Motor neuron (in vitro differentiated cells): ENCODE data around the gene ZNF486. TPM values are rescaled to one million over a fixed set of nuclear protein-coding genes. Genes with fewer than 3 reads are reported as not detected.
"Not testable (repeated sequence)": the region's sequence is repeated elsewhere in the genome, so short reads cannot be mapped to it uniquely, and the experiment has no call there.

ENCODE experiments used
- ATAC-seq, 8 experiments: fragments of 200-7000 bp; cut with Tn5 transposase; replicated peaks in 6 of 8; 2 replicates each; pipeline ENCODE4 v1.8.0; 2021; ENCODE audit warnings: mild to moderate bottlenecking in 8 of 8, moderate library complexity in 8 of 8
- H3K27ac ChIP-seq, 2 donors: fragments of 250-450 bp; sonication (Bioruptor Pico); 2 replicates each; pipeline ENCODE4 v1.9.0; 2021; ENCODE audit warnings: antibody characterized with exemption in 2 of 2, mild to moderate bottlenecking in 2 of 2, moderate library complexity in 1 of 2
- H3K4me1 ChIP-seq, 2 donors: fragments of 250-450 bp; sonication (Bioruptor Pico); replicated peaks in 1 of 2; 2 replicates each; pipeline ENCODE4 v1.6.1; 2021; ENCODE audit warnings: antibody characterized with exemption in 2 of 2, mild to moderate bottlenecking in 2 of 2, moderate library complexity in 1 of 2
- H3K4me3 ChIP-seq, 5 donors: fragments of 250-450 bp; sonication (Bioruptor Pico); 2 replicates each; pipeline ENCODE4 v1.9.0; 2021; ENCODE audit warnings: antibody characterized with exemption in 5 of 5, mild to moderate bottlenecking in 5 of 5, moderate library complexity in 4 of 5
- WGBS, 10 experiments: fragments of 450-650 bp; shearing (Covaris generic); methylation state at CpG; one replicate each; pipeline ENCODE4 v1.0.0; 2022; 5-methylcytosine and 5-hydroxymethylcytosine counted together
- in situ Hi-C, 9 experiments: fragments of 400-800 bp; cut with MboI; loops; one replicate each; pipeline ENCODE4 v1.15.0; 2021; ENCODE audit warnings: low sequenced_read_pairs in 9 of 9, low pct_unique_long_range_greater_than_20kb in 2 of 9; ENCODE audit not compliant: unreplicated experiment in 9 of 9
- total RNA-seq, 8 experiments: library from RNA; unstranded; fragments of 300-600 nt; gene quantifications; 2 replicates each; pipeline versions ENCODE4 v1.2.3 to v1.2.4, GENCODE V29; 2022

Gene ZNF486
- total RNA-seq = 1 to 10 TPM in 6 of 8 experiments, under 1 TPM in 2; 0.17 to 7.7 (median 3.0) TPM

DNA sequence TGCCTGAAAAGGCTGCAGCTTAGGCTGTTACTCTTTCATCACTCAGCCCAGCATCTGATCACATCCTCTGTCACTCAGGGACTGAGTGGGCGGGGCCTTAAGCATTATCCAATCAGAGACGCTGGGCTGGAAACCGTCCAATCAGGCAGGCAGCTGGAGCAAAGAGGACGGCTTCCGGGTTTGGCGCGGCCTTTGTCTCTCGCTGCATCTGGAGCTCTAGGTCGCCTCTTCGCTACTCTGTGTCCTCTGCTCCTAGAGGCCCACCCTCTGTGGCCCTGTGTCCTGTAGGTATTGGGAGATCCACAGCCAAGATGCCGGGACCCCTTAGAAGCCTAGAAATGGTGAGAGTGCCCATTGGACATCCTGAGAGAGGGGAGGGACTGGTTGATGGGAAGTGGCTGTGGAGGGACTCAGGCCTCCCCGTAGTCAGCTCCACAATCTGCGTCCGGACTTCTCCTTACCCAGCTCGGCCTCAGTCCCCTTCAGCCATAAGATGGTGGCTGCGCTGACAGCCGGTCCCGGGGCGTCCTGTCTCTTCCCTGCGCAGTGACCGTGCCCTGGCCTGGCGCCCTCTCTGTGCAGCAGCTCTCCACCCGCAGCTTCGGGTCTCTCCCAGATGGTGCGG is at the start of gene ZNF486:
TSS of gene ZNF486 (plus strand) at position 195 of the 625 bp plus-strand sequence. CDS start at position 312, 117 bp downstream.
- ATAC-seq = peak; percentile 86 to 99 (median 98)
- H3K4me1 ChIP-seq = peaks cover 0 to 5% of the 10 kb centered on the region in 2 donors
- WGBS, 10 experiments = 0% methylated on average over 1 to 6 of the region's 25 CpGs; no CpG with 5 or more reads in 3 of the 10 experiments
- H3K27ac ChIP-seq = peak within 1 kb of the TSS; percentile 48 to 79
- in situ Hi-C loops = no loop called here
- peak within 1 kb of the TSS; percentile 42 to 92 (median 66) for H3K4me3 ChIP-seq

DNA sequence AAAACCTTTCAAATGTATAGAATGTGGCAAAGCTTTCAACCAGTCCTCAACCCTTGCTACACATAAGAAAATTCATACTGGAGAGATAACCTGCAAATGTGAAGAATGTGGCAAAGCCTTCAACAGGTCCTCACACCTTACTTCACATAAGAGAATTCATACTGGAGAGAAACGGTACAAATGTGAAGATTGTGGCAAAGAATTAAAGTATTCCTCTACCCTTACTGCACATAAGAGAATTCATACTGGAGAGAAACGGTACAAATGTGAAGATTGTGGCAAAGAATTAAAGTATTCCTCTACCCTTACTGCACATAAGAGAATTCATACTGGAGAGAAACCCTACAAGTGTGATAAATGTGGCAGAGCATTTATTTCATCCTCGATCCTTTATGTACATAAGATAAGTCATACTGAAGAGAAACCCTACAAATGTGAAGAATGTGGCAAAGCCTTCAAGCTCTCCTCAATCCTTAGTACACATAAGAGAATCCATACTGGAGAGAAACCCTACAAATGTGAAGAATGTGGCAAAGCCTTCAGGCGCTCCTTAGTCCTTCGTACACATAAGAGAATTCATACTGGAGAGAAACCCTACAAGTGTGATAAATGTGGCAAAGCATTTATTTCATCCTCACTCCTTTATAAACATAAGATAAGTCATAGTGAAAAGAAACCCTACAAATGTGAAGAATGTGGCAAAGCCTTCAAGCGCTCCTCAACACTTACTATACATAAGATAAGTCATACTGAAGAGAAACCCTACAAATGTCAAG is 48.8 kb upstream of the ZNF486 start:
- H3K27ac ChIP-seq, H3K4me1 ChIP-seq, ATAC-seq, in situ Hi-C loops, H3K4me3 ChIP-seq: not testable (repeated sequence)
- WGBS, 10 experiments = 83 to 100% (median 97%) methylated on average over 2 to 6 of the region's 6 CpGs

DNA sequence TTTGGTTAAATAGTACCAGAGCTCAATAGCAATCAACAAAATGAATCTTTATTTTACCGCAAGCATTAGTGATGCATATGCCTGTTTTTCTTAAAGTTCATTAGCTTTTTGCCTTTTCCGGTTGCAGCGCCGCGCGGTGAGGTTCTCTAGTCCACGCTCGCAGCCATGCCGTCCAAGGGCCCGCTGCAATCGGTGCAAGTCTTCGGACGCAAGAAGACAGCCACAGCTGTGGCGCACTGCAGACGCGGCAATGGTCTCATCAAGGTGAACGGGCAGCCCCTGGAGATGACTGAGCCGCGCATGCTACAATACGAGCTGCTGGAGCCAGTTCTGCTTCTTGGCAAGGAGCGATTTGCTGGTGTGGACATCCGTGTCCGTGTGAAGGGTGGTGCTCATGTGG is 42.1 kb upstream of the ZNF486 start:
- 87 to 100% (median 95%) methylated on average over 1 to 22 of the region's 23 CpGs; no CpG with 5 or more reads in 2 of the 10 experiments for WGBS, 10 experiments

DNA sequence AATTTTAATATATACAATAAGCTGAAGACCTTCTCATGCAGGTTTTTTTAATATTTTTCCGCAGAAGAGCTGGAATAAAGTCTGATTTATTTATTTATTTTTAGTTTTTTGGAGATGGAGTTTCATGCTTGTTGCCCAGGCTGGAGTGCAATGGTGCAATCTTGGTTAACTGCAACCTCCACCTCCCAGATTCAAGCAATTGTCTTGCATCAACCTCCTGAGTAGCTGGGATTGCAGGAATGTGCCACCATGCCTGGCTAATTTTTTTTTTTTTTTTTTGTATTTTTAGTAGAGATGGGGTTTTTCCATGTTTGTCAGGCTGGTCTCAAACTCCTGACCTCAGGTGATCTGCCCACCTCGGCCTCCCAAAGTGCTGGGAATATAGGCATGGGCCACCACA is 34.1 kb upstream of the ZNF486 start:
- 46 to 89% (median 71%) methylated on average over 1 to 2 of the region's 2 CpGs; no CpG with 5 or more reads in 1 of the 10 experiments for WGBS, 10 experiments
- in situ Hi-C loops, H3K4me3 ChIP-seq, H3K4me1 ChIP-seq, ATAC-seq, H3K27ac ChIP-seq: not testable (repeated sequence)

More for the DNA sequence above, 42.1 kb upstream of the ZNF486 start:
- in situ Hi-C loops = no loop called here
- no peak overlapping the region for H3K4me3 ChIP-seq
- ATAC-seq = no peak
- H3K4me1 ChIP-seq = no peaks in the 10 kb centered on the region
- no peak overlapping the region for H3K27ac ChIP-seq

DNA sequence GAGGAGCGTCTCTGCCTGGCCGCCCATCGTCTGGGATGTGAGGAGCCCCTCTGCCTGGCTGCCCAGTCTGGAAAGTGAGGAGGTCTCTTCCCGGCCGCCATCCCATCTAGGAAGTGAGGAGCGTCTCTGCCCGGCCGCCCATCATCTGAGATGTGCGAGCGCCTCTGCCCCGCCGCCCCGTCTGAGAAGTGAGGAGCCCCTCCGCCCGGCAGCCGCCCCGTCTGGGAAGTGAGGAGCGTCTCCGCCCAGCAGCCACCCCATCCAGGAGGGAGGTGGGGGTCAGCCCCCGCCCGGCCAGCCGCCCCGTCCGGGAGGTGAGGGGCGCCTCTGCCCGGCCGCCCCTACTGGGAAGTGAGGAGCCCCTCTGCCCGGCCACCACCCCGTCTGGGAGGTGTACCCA is 29.3 kb upstream of the ZNF486 start:
- no CpG with 5 or more reads among the region's 29 CpGs for WGBS, 10 experiments
- H3K4me3 ChIP-seq, H3K4me1 ChIP-seq, H3K27ac ChIP-seq, in situ Hi-C loops, ATAC-seq: not testable (repeated sequence)

DNA sequence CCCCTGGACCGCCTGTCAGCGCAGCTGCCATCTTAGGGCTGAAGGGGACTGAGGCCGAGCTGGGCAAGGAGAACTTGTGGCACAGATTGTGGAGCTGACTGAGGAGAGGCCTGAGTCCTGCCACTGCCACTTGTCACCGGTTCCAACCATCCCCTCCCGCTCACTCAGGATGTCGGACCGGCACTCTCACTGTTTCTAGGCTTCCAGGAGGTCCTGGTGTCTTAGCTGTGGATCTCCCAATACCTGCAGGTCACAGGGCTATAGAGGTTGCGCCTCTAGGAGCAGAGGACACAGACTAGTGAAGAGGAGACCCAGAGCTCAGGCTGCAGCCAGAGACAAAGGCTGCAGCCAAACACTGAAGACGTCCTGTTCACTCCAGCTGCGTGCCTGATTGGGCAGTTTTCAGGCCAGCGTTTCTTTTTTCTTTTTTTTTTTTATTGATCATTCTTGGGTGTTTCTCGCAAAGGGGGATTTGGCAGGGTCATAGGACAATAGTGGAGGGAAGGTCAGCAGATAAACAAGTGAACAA is 15.3 kb upstream of the ZNF486 start:
- 40 to 83% (median 80%) methylated on average over 1 to 3 of the region's 12 CpGs; no CpG with 5 or more reads in 5 of the 10 experiments for WGBS, 10 experiments

DNA sequence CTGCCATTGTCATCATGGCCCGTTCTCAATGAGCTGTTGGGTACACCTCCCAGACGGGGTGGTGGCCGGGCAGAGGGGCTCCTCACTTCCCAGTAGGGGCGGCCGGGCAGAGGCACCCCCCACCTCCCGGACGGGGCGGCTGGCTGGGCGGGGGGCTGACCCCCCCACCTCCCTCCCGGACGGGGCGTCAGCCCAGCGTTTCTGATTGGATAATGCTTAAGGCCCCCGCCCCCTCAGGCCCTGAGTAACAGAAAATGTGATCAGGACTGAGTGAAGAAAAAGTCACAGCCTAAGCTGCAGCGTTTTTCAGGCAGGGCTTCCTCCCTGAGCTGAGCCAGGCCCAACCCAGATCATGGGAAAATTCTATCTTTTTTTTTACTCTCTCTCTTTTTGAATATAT is 14.5 kb upstream of the ZNF486 start:
- H3K4me3 ChIP-seq, in situ Hi-C loops, H3K4me1 ChIP-seq, H3K27ac ChIP-seq, ATAC-seq: not testable (repeated sequence)
- WGBS, 10 experiments = 0 to 50% (median 19%) methylated on average over 1 of the region's 15 CpGs; no CpG with 5 or more reads in 6 of the 10 experiments

More for the DNA sequence above, 15.3 kb upstream of the ZNF486 start:
- Histone ChIP-seq H3K4me3 (no peak overlapping the region), H3K4me1 (no peaks in the 10 kb centered on the region), H3K27ac (no peak overlapping the region)
- in situ Hi-C loops = no loop called here
- ATAC-seq = no peak

DNA sequence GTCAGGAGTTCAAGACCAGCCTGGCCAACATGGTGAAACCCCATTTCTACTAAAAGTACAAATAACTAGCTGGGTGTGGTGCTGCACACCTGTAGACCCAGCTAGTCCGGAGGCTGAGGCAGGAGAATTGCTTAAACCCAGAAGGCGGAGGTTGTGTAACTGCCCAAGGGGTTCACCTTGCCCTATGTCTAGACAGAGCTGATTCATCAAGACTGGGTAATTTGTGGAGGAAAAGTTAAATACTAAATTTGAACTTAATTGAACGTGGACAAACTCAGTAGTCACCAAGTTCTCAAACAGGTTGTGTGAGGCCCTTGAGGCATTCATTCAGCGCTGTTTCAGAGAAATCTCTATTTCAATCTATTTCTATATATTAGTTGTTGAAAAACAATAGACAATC is 13.7 kb upstream of the ZNF486 start:
- Histone ChIP-seq H3K27ac (no peak overlapping the region), H3K4me3 (no peak overlapping the region), H3K4me1 (no peaks in the 10 kb centered on the region)
- WGBS, 10 experiments = 60 to 100% (median 83%) methylated on average over 1 to 4 of the region's 4 CpGs; no CpG with 5 or more reads in 4 of the 10 experiments
- ATAC-seq = no peak
- in situ Hi-C loops = no loop called here

DNA sequence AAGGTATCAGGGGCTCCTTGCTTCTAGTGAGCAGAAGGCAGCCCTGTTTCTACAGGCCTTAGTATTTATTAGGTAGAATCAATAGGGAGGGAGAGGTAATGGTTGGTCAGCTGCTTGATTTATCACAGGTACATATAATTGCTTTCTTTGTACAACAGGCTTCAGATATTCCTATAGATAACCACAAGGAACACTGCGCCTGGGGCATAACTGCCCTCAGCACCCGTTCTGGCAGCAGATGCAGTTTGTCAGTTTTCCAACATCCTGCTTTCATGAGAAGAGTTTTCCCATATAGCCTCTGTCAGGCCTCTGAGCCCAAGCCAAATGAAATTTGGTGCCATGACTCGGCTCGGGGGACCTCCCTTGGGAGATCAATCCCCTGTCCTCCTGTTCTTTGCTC is 12.4 kb upstream of the ZNF486 start:
- WGBS, 10 experiments = 40 to 86% (median 80%) methylated on average over 2 to 4 of the region's 4 CpGs; no CpG with 5 or more reads in 6 of the 10 experiments
- in situ Hi-C loops = no loop called here

DNA sequence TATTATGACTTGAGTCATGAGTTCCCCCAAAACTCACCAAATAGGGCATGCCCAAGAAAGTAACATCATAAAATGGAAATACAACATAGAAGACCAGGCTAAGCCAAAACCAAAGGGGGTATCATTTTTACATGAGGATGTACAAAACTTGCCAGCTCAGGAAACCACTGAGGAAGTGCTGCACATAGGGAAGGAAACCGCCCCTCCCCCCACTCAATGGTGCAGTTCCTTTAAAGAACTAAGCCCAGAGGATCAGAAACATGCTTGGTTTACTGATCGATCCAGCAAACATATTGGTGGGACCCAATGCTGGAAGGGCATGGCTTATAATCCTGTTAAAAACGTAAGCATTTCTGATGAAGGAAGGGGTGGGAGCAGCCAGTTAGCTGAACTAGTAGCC is 4.2 kb upstream of the ZNF486 start:
- Histone ChIP-seq H3K4me3 (no peak overlapping the region), H3K4me1 (peaks cover 0 to under 1% of the 10 kb centered on the region in 2 donors), H3K27ac (no peak overlapping the region)
- in situ Hi-C loops = no loop called here
- 35 to 100% (median 83%) methylated on average over 1 to 3 of the region's 3 CpGs; no CpG with 5 or more reads in 2 of the 10 experiments for WGBS, 10 experiments
- ATAC-seq = no peak

More for the DNA sequence above, 12.4 kb upstream of the ZNF486 start:
- ATAC-seq = no peak
- H3K4me1 ChIP-seq = no peaks in the 10 kb centered on the region
- no peak overlapping the region for H3K4me3 ChIP-seq
- H3K27ac ChIP-seq = no peak overlapping the region

DNA sequence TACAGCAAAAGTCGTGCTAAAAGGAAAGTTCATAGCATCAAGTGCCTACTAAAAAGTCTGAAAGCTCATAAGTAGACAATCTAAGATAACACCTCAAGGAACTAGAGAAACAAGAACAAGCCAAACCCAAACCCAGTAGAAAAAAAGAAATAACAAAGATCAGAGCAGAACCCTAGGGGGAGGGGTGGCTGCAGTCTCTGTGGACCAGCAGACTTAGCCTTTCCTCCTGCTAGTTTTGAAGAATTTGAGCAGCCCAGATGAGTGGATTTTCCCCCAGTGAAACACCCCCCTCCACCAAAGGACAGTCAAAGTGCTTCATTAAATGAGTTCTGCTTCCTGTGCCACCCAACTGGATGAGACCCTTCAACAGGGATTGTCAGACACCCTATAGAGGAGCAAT is 2.6 kb upstream of the ZNF486 start:
- H3K4me1 ChIP-seq = peaks cover 0 to 5% of the 10 kb centered on the region in 2 donors
- no peak overlapping the region for H3K4me3 ChIP-seq
- no peak overlapping the region for H3K27ac ChIP-seq
- no peak for ATAC-seq
- WGBS, 10 experiments = 11 to 100% (median 64%) methylated on average over 1 of the region's 1 CpG; no CpG with 5 or more reads in 1 of the 10 experiments
- in situ Hi-C loops = no loop called here

DNA sequence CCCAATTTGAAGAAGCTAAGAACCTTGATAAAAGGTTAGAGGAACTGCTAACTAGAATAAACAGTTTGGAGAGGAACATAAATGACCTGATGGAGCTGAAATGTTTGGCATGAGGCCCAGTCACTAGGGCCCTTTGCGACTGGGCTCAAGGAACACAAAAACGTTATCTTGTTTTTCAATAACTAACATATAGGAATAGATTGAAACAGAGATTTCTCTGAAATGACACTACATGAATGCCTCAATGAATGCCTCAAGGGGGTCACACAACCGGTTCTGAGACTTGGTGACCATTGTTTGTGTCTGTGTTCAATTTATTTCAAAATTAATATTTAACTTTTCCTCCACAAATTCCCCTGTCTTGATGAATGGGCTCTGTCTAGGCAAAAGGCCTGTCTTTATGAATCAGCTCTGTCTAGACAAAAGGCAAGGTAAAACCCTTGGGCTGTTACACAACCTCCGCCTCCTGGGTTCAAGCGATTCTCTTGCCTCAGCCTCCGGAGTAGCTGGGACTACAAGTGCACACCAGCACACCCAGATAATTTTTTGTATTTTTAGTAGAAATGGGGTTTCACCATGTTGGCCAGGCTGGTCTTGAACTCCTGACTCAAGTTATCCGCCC is 932 bp upstream of the ZNF486 start:
- in situ Hi-C loops = no loop called here
- ATAC-seq = no peak
- no peak overlapping the region for H3K4me3 ChIP-seq
- WGBS, 10 experiments = 29 to 85% (median 68%) methylated on average over 1 to 6 of the region's 7 CpGs; no CpG with 5 or more reads in 2 of the 10 experiments
- no peak overlapping the region for H3K27ac ChIP-seq
- peaks cover 0 to 5% of the 10 kb centered on the region in 2 donors for H3K4me1 ChIP-seq
